RWPE2 (cell line): ENCODE data around the gene LYST.
"Not testable (repeated sequence)": the region's sequence is repeated elsewhere in the genome, so short reads cannot be mapped to it uniquely, and the experiment has no call there.

ENCODE experiments used
- ATAC-seq: fragments of 200-7000 bp; cut with Tn5 transposase; 3 replicates; pipeline ENCODE4 v1.9.1; 2021; ENCODE audit warnings: low read depth
- DNase-seq: peaks from one replicate; pipeline ENCODE4 v3.0.0-alpha.2; 2020; ENCODE audit warnings: low spot score
- H3K27ac ChIP-seq: fragments of 450-650 bp; 2 replicates; pipeline ENCODE4 v1.5.1; 2017; ENCODE audit warnings: mild to moderate bottlenecking; ENCODE audit not compliant: poor library complexity, severe bottlenecking
- H3K27me3 ChIP-seq: fragments of 250-450 bp; sonication (Bioruptor Pico); 2 replicates; pipeline ENCODE4 v1.5.1; 2021; ENCODE audit warnings: mild to moderate bottlenecking, moderate library complexity; ENCODE audit not compliant: insufficient read depth, poor library complexity, severe bottlenecking
- H3K36me3 ChIP-seq: fragments of 250-450 bp; sonication (Bioruptor Pico); 2 replicates; pipeline ENCODE4 v1.5.1; 2020; ENCODE audit warnings: low read depth, mild to moderate bottlenecking, moderate library complexity
- H3K4me1 ChIP-seq: fragments of 250-450 bp; sonication (Bioruptor Pico); 2 replicates; pipeline ENCODE4 v1.5.1; 2021; ENCODE audit warnings: mild to moderate bottlenecking, moderate library complexity; ENCODE audit not compliant: insufficient read depth, poor library complexity, severe bottlenecking
- H3K4me3 ChIP-seq: fragments of 250-450 bp; sonication (Bioruptor Pico); 2 replicates; pipeline ENCODE4 v1.5.1; 2021; ENCODE audit warnings: mild to moderate bottlenecking, moderate library complexity; ENCODE audit not compliant: severe bottlenecking
- H3K9me3 ChIP-seq: fragments of 250-450 bp; sonication (Bioruptor Pico); 2 replicates; pipeline ENCODE4 v1.5.1; 2021; ENCODE audit warnings: mild to moderate bottlenecking, moderate library complexity; ENCODE audit not compliant: severe bottlenecking
- CTCF ChIP-seq: fragments of 450-650 bp; IDR thresholded peaks from one replicate; pipeline ENCODE4 v1.5.1; 2017; ENCODE audit warnings: mild to moderate bottlenecking, moderate library complexity; ENCODE audit not compliant: poor library complexity, severe bottlenecking

LYST gene

GRCh38 chr1:235866205-235866912 lies at the start of gene LYST:
Gene LYST (minus strand): TSS chr1:235866906. CDS start chr1:235830417, 36,489 bp downstream.
- DNase-seq, result peak; percentile 47
- Histone ChIP-seq H3K27me3 (no peaks in the 10 kb centered on the region), H3K36me3 (no peaks in the 10 kb centered on the region), H3K9me3 (no peaks in the 10 kb centered on the region), H3K4me1 (no peaks in the 10 kb centered on the region), H3K4me3 (peak within 1 kb of the TSS; percentile 74), H3K27ac (peak within 1 kb of the TSS; percentile 39)
- peak; percentile 30 for TF ChIP-seq CTCF
- ATAC-seq, result peak; percentile 65

GRCh38 chr1:235915489-235915888 lies 48.8 kb upstream of the LYST start:
- not testable (repeated sequence) for DNase-seq, H3K36me3 ChIP-seq, H3K27ac ChIP-seq, H3K27me3 ChIP-seq, H3K4me3 ChIP-seq, H3K9me3 ChIP-seq, ATAC-seq
- H3K4me1 ChIP-seq, result peaks cover 57% of the 10 kb centered on the region

- peak overlapping the region; percentile 92 for H3K27ac ChIP-seq
- TF ChIP-seq CTCF, result no peak
- ATAC-seq (no peak), DNase-seq (no peak)
- H3K27me3 ChIP-seq, result no peaks in the 10 kb centered on the region
- H3K36me3 ChIP-seq, result no peaks in the 10 kb centered on the region
- peaks cover 54% of the 10 kb centered on the region for H3K4me1 ChIP-seq
- H3K4me3 ChIP-seq, result no peak overlapping the region
- no peaks in the 10 kb centered on the region for H3K9me3 ChIP-seq
Measured at GRCh38 chr1:235913311-235913710, 46.6 kb upstream of the LYST start.

- Histone ChIP-seq H3K27ac (peak overlapping the region; percentile 92), H3K27me3 (no peaks in the 10 kb centered on the region), H3K4me1 (peaks cover 48% of the 10 kb centered on the region), H3K36me3 (no peaks in the 10 kb centered on the region), H3K9me3 (no peaks in the 10 kb centered on the region), H3K4me3 (no peak overlapping the region)
- DNase-seq, result no peak
- TF ChIP-seq CTCF, result no peak
- no peak for ATAC-seq
Measured at GRCh38 chr1:235911876-235912275, 45.2 kb upstream of the LYST start.

- no peak for DNase-seq
- Histone ChIP-seq H3K4me1 (peaks cover 43% of the 10 kb centered on the region), H3K36me3 (no peaks in the 10 kb centered on the region), H3K4me3 (no peak overlapping the region), H3K27me3 (no peaks in the 10 kb centered on the region), H3K27ac (peak overlapping the region; percentile 92), H3K9me3 (no peaks in the 10 kb centered on the region)
- TF ChIP-seq CTCF, result no peak
- no peak for ATAC-seq
Measured at GRCh38 chr1:235911300-235911662, 44.6 kb upstream of the LYST start.
